A549 (cell line): ENCODE results near the gene SREK1IP1.

Source experiments
- CHD2 ChIP-seq: fragments of 150-350 bp; IDR thresholded peaks from 2 replicates; pipeline ENCODE4 v1.6.1; 2014; ENCODE audit warnings: low read length; ENCODE audit not compliant: partially characterized antibody
- CTCF ChIP-seq: fragments of >200 bp; sonication (Bioruptor Twin); formaldehyde crosslinking; IDR thresholded peaks from 3 replicates; pipeline ENCODE4 v1.5.1; 2016
- EP300 ChIP-seq, 2 experiments: fragments of >200 bp; sonication (Bioruptor Twin); formaldehyde crosslinking; IDR thresholded peaks; 2 replicates in 1 of 2; 3 replicates in 1 of 2; pipeline ENCODE4 v1.6.1; 2016 to 2017
- FOSL2 ChIP-seq, 2 experiments: fragments of 450-650 bp in 1 of 2; fragments of >200 bp in 1 of 2; sonication (Bioruptor Twin) in 1 of 2; formaldehyde crosslinking; IDR thresholded peaks; 2 replicates each; pipeline versions ENCODE4 v1.5.0 to v1.6.1; 2016 to 2020; ENCODE audit warnings: mild to moderate bottlenecking in 1 of 2, moderate library complexity in 1 of 2
- JUNB ChIP-seq: fragments of >200 bp; sonication (Bioruptor Twin); formaldehyde crosslinking; IDR thresholded peaks from 2 replicates; pipeline ENCODE4 v1.6.1; 2016
- KDM1A ChIP-seq: fragments of 200-600 bp; sonication (generic); IDR thresholded peaks from 2 replicates; pipeline ENCODE4 v1.6.1; 2016; ENCODE audit warnings: low read depth, mild to moderate bottlenecking
- MAZ ChIP-seq: fragments of 150-350 bp; IDR thresholded peaks from 2 replicates; pipeline ENCODE4 v1.6.1; 2014; ENCODE audit warnings: antibody characterized with exemption, low read depth, low read length, borderline replicate concordance
- NPAS2 ChIP-seq: fragments of 250-450 bp; sonication (Bioruptor Pico); IDR thresholded peaks from 2 replicates; pipeline ENCODE4 v1.8.0; 2022; ENCODE audit warnings: mild to moderate bottlenecking, moderate library complexity, borderline replicate concordance
- NR3C1 ChIP-seq: fragments of >200 bp; sonication (Bioruptor Twin); formaldehyde crosslinking; IDR thresholded peaks from 3 replicates; pipeline ENCODE4 v1.6.1; 2017
- POLR2A ChIP-seq: IDR thresholded peaks from 2 replicates; pipeline ENCODE4 v1.6.1; 2012; ENCODE audit warnings: mild to moderate bottlenecking, low read length
- RCOR1 ChIP-seq: fragments of 150-350 bp; IDR thresholded peaks from 2 replicates; pipeline ENCODE4 v1.6.1; 2014; ENCODE audit warnings: antibody characterized with exemption, low read length, low read depth
- TF ChIP-seq, protein P1 (sequence below): IDR thresholded peaks from 2 replicates; pipeline ENCODE4 v1.6.1; 2012

DNA sequence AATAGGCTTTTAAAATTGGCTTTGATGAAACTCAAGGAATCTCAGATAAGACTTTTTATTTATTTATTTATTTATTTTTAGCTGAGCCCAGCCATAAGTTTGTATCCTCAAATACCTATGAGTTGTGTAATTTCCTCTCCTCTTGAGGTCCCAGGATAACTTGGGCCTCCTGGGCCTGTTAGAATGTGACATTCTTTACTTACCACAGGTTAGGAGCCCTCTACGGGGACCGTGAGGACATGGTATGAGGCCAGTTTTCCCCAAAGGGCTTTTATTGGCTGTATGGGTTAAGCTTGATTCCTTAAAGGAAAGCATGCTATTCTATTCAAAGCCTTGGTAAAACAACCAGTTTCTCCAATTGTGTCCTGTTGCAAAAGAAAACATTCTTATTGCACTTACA lies 61.3 kb downstream of the SREK1IP1 start:
- TF ChIP-seq, protein P1, sequence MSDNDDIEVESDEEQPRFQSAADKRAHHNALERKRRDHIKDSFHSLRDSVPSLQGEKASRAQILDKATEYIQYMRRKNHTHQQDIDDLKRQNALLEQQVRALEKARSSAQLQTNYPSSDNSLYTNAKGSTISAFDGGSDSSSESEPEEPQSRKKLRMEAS, result no peak
- no peak for TF ChIP-seq POLR2A
- TF ChIP-seq CTCF, result no peak
- TF ChIP-seq FOSL2 (IDR thresholded peaks at IDR 0.05), result no peak
- TF ChIP-seq FOSL2 (CRISPR knock-in tag; IDR thresholded peaks at IDR 0.05), result no peak
- TF ChIP-seq NPAS2 (CRISPR knock-in tag), result no peak
- TF ChIP-seq NR3C1, result no peak
- no peak for TF ChIP-seq EP300 (IDR thresholded peaks at IDR 0.05)
- TF ChIP-seq RCOR1, result no peak
- no peak for TF ChIP-seq CHD2
- TF ChIP-seq JUNB, result no peak
- no peak for TF ChIP-seq KDM1A
- TF ChIP-seq MAZ, result no peak
